IMR-90 (cell line): ENCODE results near the gene ROS1. TPM values are rescaled to one million over a fixed set of nuclear protein-coding genes. Genes with fewer than 3 reads are reported as not detected.

ENCODE experiments used
- ATAC-seq: fragments of 200-7000 bp; cut with Tn5 transposase; 2 replicates; pipeline ENCODE4 v1.9.1; 2020; ENCODE audit warnings: low read depth, mild to moderate bottlenecking, moderate library complexity
- BruUV-seq: library from RNA; stranded (reverse); fragments of 400-500 nt; replicated peaks from 2 replicates; lab custom pipeline; 2021; lab: Mats Ljungman, UMichigan
- CTCF ChIA-PET: fragments of 300-600 bp; formaldehyde crosslinking; extraction: SDS; loops from one replicate; lab custom pipeline; 2021; ENCODE audit warnings: antibody characterized with exemption; lab: Yijun Ruan, JAX
- POLR2A ChIA-PET: fragments of 300-600 bp; sonication (Branson Sonifier 250); formaldehyde crosslinking; loops from one replicate; lab custom pipeline; 2022; ENCODE audit warnings: antibody characterized with exemption; ENCODE audit not compliant: unreplicated experiment; lab: Charles Lee
- DNase-seq: peaks from one replicate; pipeline ENCODE4 v3.0.0; 2013
- H2AFZ ChIP-seq: replicated peaks from 2 replicates; pipeline ENCODE3; 2013; ENCODE audit warnings: low read length, mild to moderate bottlenecking; ENCODE audit not compliant: poor library complexity
- H2AK5ac ChIP-seq: 2 replicates; pipeline ENCODE4 v1.6.1; 2013; ENCODE audit warnings: low read depth, low read length, inconsistent platforms
- H2AK9ac ChIP-seq: replicated peaks from 2 replicates; pipeline ENCODE3; 2013; ENCODE audit warnings: mild to moderate bottlenecking, low read depth, low read length, moderate library complexity; ENCODE audit not compliant: poor library complexity
- H2BK120ac ChIP-seq: 2 replicates; pipeline ENCODE4 v1.6.1; 2013; ENCODE audit warnings: low read depth, low read length, inconsistent platforms
- H2BK15ac ChIP-seq: 3 replicates; pipeline ENCODE4 v1.6.1; 2013; ENCODE audit warnings: low read depth, low read length, inconsistent platforms
- H2BK20ac ChIP-seq: 2 replicates; pipeline ENCODE4 v1.6.1; 2013; ENCODE audit warnings: low read depth, mild to moderate bottlenecking, inconsistent platforms, low read length, moderate library complexity
- H2BK5ac ChIP-seq: 2 replicates; pipeline ENCODE4 v1.6.1; 2013; ENCODE audit warnings: mild to moderate bottlenecking, low read depth, low read length, inconsistent platforms; ENCODE audit not compliant: poor library complexity, severe bottlenecking
- H3K14ac ChIP-seq: replicated peaks from 2 replicates; pipeline ENCODE4 v1.6.1; 2013; ENCODE audit warnings: low read depth, low read length, inconsistent platforms
- H3K18ac ChIP-seq: 2 replicates; pipeline ENCODE4 v1.6.1; 2013; ENCODE audit warnings: low read depth, low read length, control low read depth
- H3K23ac ChIP-seq: 2 replicates; pipeline ENCODE4 v1.6.1; 2013; ENCODE audit warnings: low read depth, low read length, inconsistent platforms
- H3K27ac ChIP-seq: 2 replicates; pipeline ENCODE4 v1.5.1; 2013; ENCODE audit warnings: mild to moderate bottlenecking, control low read depth, low read length; ENCODE audit not compliant: insufficient read depth
- H3K27me3 ChIP-seq: 2 replicates; pipeline ENCODE4 v1.6.1; 2013; ENCODE audit warnings: low read length; ENCODE audit not compliant: control insufficient read depth, insufficient read depth
- H3K36me3 ChIP-seq: 2 replicates; pipeline ENCODE4 v1.6.1; 2013; ENCODE audit warnings: low read length, mixed read lengths; ENCODE audit not compliant: control insufficient read depth, insufficient read depth
- H3K4ac ChIP-seq: 2 replicates; pipeline ENCODE4 v1.6.1; 2013; ENCODE audit warnings: low read depth, low read length, inconsistent platforms
- H3K4me1 ChIP-seq: 2 replicates; pipeline ENCODE4 v1.6.1; 2013; ENCODE audit warnings: low read length, mixed read lengths; ENCODE audit not compliant: control insufficient read depth, insufficient read depth
- H3K4me2 ChIP-seq: 2 replicates; pipeline ENCODE4 v1.6.1; 2013; ENCODE audit warnings: low read depth, mild to moderate bottlenecking, control low read depth, low read length, moderate library complexity
- H3K4me3 ChIP-seq: 2 replicates; pipeline ENCODE4 v1.5.1; 2013; ENCODE audit warnings: low read depth, mild to moderate bottlenecking, control low read depth, low read length, moderate library complexity; ENCODE audit not compliant: insufficient read depth
- H3K56ac ChIP-seq: 2 replicates; pipeline ENCODE4 v1.6.1; 2013; ENCODE audit warnings: low read length, inconsistent platforms; ENCODE audit not compliant: insufficient read depth; ENCODE audit errors: extremely low read depth
- H3K79me1 ChIP-seq, 2 experiments: 2 replicates each; pipeline ENCODE4 v1.6.1; 2013; ENCODE audit warnings: low read length in 2 of 2, inconsistent platforms in 1 of 2, low read depth in 1 of 2
- H3K9ac ChIP-seq: 2 replicates; pipeline ENCODE4 v1.6.1; 2013; ENCODE audit warnings: low read depth, low read length, control low read depth
- H3K9me1 ChIP-seq: 2 replicates; pipeline ENCODE4 v1.6.1; 2013; ENCODE audit warnings: low read length, inconsistent platforms; ENCODE audit not compliant: insufficient read depth
- H3K9me3 ChIP-seq: 2 replicates; pipeline ENCODE4 v1.6.1; 2013; ENCODE audit warnings: low read length; ENCODE audit not compliant: control insufficient read depth, insufficient read depth
- H4K20me1 ChIP-seq: 2 replicates; pipeline ENCODE4 v1.6.1; 2013; ENCODE audit warnings: low read length, inconsistent platforms; ENCODE audit not compliant: insufficient read depth
- H4K5ac ChIP-seq: 2 replicates; pipeline ENCODE4 v1.6.1; 2013; ENCODE audit warnings: mild to moderate bottlenecking, low read depth, low read length, control low read depth
- H4K8ac ChIP-seq, 2 experiments: 2 replicates each; pipeline ENCODE4 v1.6.1; 2013; ENCODE audit warnings: low read depth in 2 of 2, low read length in 2 of 2, control low read depth in 1 of 2, inconsistent platforms in 1 of 2
- H4K91ac ChIP-seq: 2 replicates; pipeline ENCODE4 v1.6.1; 2013; ENCODE audit warnings: low read depth, low read length, inconsistent platforms; ENCODE audit not compliant: insufficient read depth
- RAD21 ChIP-seq: IDR thresholded peaks from 2 replicates; pipeline ENCODE4 v1.6.1; 2012; ENCODE audit warnings: low read length, improper control_type of control experiment
- RFX5 ChIP-seq: IDR thresholded peaks from 2 replicates; pipeline ENCODE4 v1.8.0; 2012; ENCODE audit warnings: low read depth, mild to moderate bottlenecking, low read length, moderate library complexity
- WGBS, 2 experiments: methylation state at CpG; one replicate each; pipeline versions ENCODE4 v1.1.5 to v1.1.7; 2013; ENCODE audit warnings: missing lambda C conversion rate in 2 of 2; ENCODE audit not compliant: insufficient read length in 1 of 2; ENCODE audit errors: extremely low coverage in 2 of 2; 5-methylcytosine and 5-hydroxymethylcytosine counted together
- dilution Hi-C: fragments of 300-500 bp; cut with HindIII; formaldehyde crosslinking; loops from one replicate; pipeline ENCODE4 v1.14.3; 2018; ENCODE audit warnings: low sequenced_read_pairs; ENCODE audit not compliant: unreplicated experiment
- in situ Hi-C: fragments of 300-500 bp; cut with MboI; formaldehyde crosslinking; loops from 3 replicates; pipeline ENCODE4 v1.14.3; 2019; ENCODE audit warnings: low sequenced_read_pairs, inconsistent platforms, mixed read lengths
- intact Hi-C: fragments of 100-400 bp; cut with micrococcal nuclease; formaldehyde crosslinking; loops from 2 replicates; pipeline ENCODE4 v1.10.0; 2022
- polyA plus RNA-seq, 3 experiments: library from polyadenylated mRNA; depleted of rRNA; stranded (reverse); fragments of >200 nt; gene quantifications; 2 replicates each; pipeline ENCODE4 v1.2.3, GENCODE V29; 2012; ENCODE audit warnings: low replicate concordance in 1 of 3
- total RNA-seq: library from RNA; depleted of rRNA; stranded (reverse); fragments of >200 nt; gene quantifications from 2 replicates; pipeline ENCODE4 v1.2.3, GENCODE V29; 2012
- TF ChIP-seq, protein P1 (sequence below): fragments of 150-350 bp; IDR thresholded peaks from 2 replicates; pipeline ENCODE4 v1.6.1; 2016; ENCODE audit warnings: low read depth, mild to moderate bottlenecking, low read length, moderate library complexity, borderline replicate concordance

Gene ROS1
- total and polyA plus RNA-seq, 2 of the 4 experiments (the other 2 are of a cell fraction) = under 0.01 to 0.03 TPM

- no peak for ATAC-seq
These were observed 7.4 kb downstream of the ROS1 start for GRCh38 chr6:117418320-117418719.

More at GRCh38 chr6:117418320-117418719, 7.4 kb downstream of the ROS1 start:
- H3K4ac ChIP-seq = no peak overlapping the region
- H3K4me2 ChIP-seq = no peak overlapping the region
- H3K9me1 ChIP-seq = no peaks in the 10 kb centered on the region
- ChIA-PET CTCF (no interaction called here), POLR2A (no interaction called here)
- no peaks in the 10 kb centered on the region for H3K36me3 ChIP-seq
- H3K27me3 ChIP-seq = peaks cover 2% of the 10 kb centered on the region; the same call in 1 of the 2 replicates
- BruUV-seq = no TSS peak
- no peak overlapping the region for H2AFZ ChIP-seq
- intact Hi-C loops (no loop called here), dilution Hi-C loops (no loop called here), in situ Hi-C loops (no loop called here)
- H3K23ac ChIP-seq = no peak overlapping the region
- TF ChIP-seq RFX5 = no peak
- no peak for TF ChIP-seq RAD21
- TF ChIP-seq, protein P1, sequence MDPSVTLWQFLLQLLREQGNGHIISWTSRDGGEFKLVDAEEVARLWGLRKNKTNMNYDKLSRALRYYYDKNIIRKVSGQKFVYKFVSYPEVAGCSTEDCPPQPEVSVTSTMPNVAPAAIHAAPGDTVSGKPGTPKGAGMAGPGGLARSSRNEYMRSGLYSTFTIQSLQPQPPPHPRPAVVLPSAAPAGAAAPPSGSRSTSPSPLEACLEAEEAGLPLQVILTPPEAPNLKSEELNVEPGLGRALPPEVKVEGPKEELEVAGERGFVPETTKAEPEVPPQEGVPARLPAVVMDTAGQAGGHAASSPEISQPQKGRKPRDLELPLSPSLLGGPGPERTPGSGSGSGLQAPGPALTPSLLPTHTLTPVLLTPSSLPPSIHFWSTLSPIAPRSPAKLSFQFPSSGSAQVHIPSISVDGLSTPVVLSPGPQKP = no peak
- no peaks in the 10 kb centered on the region for H3K79me1 ChIP-seq
- no peak overlapping the region for H2BK15ac ChIP-seq
- no peak overlapping the region for H2AK5ac ChIP-seq
- H4K20me1 ChIP-seq = no peaks in the 10 kb centered on the region
- no peak overlapping the region for H4K8ac ChIP-seq
- WGBS, 2 experiments = no CpG with 5 or more reads among the region's 4 CpGs
- DNase-seq = no peak
- H4K5ac ChIP-seq = no peak overlapping the region
- no peak overlapping the region for H3K9ac ChIP-seq
- H3K56ac ChIP-seq = no peak overlapping the region
- no peaks in the 10 kb centered on the region for H3K9me3 ChIP-seq
- H2BK20ac ChIP-seq = no peak overlapping the region
- H2BK120ac ChIP-seq = no peak overlapping the region
- no peak overlapping the region for H3K27ac ChIP-seq
- no peak overlapping the region for H3K14ac ChIP-seq
- no peak overlapping the region for H2AK9ac ChIP-seq
- no peak overlapping the region for H2BK5ac ChIP-seq
- no peak overlapping the region for H3K18ac ChIP-seq
- H3K4me1 ChIP-seq = no peaks in the 10 kb centered on the region
- H3K4me3 ChIP-seq = no peak overlapping the region
- H4K91ac ChIP-seq = no peak overlapping the region
